Measurements from ENCODE around the gene ZNF705A.
"Not testable (repeated sequence)": the region's sequence is repeated elsewhere in the genome, so short reads cannot be mapped to it uniquely, and the experiment has no call there.

ZNF705A gene

DNA sequence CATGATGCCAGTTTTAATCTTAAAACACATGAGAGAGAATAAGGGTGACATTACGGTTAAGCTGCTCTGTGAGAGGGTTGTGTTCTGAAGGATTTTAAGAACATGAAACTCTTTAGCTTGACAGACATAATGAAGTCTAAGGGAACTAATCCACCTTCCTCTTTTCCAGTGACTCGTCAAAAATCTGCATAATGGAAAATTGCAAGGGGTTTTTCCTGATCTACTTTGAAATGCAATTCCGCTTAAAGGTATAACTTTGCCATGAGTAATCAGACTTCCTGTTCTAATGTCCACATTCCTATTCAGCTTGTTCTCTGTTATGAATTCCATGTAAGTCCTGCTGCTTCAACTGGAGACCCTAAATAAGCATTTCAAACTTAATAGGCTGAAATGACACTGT is at the start of gene ZNF705A:
Gene ZNF705A (plus strand): TSS at position 171 of the 400 bp plus-strand sequence. CDS start 15,611 bp downstream, outside the sequence.
- DNase-seq: peak; percentile 61

DNA sequence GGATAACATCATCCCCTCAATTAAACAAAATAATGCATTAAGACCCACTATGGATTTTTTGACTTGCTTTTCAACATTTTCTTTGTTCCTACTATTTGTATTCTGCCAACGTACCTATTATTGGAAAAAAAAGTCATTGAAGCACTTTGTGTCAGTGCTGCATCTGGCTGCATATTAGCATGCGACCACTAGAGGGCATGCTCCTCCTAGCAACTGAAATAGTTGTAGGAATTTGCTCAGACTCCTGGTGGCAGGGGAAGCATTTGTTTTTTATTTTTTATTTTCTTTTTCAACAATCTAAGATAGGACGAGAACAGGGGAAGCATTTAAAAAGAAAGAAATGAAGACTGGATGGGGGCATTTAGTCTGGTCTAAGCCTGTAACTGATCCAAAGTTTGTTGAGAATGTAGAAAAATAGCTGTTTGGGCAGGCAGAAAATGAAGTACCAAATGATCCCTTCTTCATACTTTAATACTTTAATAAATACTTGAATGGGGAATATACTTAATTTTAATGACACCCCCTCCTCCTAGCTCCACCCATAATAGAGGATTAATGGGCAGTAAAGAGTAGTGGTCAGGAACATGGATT is 47.9 kb upstream of the ZNF705A start:
- peak; percentile 37 for DNase-seq

DNA sequence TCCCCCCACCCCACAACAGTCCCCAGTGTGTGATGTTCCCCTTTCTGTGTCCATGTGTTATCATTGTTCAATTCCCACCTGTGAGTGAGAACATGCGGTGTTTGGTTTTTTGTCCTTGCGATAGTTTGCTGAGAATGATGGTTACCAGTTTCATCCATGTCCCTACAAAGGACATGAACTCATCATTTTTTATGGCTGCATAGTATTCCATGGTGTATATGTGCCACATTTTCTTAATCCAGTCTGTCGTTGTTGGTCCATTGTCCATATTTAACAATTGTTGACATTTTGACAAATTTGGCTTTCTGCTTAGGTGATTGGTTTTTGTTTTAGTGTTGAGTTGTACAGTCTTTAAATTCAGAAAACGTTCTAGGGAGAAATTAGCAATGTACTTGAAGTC is 43.7 kb upstream of the ZNF705A start:
- DNase-seq: not testable (repeated sequence)

DNA sequence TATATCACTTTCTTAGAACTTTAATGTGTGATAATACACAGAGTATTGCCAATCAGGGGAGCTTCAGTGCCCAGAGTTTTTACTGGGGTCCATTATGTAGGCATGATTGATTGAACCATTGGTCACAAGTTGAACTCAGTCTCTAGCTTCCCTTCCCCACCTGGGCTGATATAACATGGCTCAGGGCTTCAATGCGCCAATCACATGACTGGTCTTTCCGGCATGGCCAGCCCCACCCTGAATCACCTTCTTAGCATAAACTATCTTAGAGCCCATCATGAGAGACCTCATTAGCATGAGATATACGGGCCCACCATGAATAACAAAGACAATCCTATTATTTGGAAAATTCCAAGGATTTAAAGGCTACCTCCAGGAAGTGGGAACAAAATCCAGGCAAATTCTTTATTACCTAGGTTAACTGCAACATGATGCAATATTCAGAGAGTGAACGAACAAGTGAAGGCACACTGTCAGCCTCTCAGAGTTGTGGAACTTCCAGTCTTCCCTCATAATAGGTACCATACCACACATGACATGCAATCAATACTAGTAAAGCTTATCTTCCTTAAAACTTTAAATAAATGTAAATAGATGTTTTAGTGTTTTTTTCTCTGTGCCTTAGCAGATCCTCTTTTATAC is 36.6 kb upstream of the ZNF705A start:
- no peak for DNase-seq

DNA sequence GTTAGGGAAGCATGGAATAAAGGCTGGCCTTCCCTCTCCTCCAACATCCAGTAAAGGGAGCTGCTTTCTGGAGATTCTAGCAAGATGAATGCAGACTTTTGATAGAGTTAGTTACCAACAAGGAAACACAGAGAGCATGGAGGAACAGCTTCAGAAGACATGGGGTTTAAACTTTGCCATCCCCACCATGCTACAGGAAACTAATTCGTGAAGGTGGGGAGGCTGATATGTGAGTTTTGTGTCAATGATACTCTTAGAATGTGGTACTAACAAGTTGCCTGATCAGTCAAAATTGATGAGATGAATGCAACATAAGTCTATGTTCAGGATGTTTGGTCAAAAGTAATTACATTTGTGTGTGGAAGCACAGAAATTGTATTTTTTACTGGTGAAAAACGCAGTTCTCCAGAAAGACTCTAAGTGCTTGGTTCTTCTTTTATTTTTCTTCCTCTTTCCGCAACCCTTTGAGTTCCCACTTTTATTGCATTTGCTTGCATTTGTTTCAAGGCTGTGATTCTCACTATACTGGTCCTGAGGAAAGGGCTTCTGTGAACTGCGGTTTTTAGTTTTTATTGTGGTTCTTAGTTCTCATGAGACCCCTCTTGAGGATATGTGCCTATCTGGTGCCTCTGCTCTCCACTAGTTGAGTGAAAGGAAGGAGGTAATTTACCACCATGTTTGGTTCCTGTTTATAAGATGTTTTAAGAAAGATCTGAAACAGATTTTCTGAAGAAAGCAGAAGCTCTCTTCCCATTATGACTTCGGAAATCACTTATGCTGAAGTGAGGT is 33.5 kb upstream of the ZNF705A start, which contains the start of gene CLEC4A:
Gene CLEC4A (plus strand): TSS at position 494 of the 789 bp plus-strand sequence. CDS start 262 bp downstream, at position 756.
- no peak for DNase-seq

DNA sequence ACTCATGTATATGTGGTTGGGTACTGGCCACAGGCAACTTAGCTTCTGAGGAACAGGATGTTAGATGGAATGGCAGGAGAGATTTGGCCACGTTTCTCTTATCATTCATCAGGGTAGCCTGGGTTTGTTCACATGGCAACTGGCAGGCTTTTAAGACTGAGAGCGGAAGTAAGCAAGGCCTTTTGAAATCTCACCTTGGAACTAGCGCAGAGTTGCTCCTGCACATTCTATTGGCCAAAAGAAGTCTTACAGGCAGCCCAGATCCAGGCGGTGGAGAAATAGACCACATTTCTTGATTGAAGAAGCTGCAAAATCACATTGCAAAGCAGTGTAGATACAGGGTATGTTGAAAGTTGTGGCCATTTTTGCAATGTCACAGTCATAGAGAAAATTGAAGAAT is 29.7 kb upstream of the ZNF705A start:
- no peak for DNase-seq

DNA sequence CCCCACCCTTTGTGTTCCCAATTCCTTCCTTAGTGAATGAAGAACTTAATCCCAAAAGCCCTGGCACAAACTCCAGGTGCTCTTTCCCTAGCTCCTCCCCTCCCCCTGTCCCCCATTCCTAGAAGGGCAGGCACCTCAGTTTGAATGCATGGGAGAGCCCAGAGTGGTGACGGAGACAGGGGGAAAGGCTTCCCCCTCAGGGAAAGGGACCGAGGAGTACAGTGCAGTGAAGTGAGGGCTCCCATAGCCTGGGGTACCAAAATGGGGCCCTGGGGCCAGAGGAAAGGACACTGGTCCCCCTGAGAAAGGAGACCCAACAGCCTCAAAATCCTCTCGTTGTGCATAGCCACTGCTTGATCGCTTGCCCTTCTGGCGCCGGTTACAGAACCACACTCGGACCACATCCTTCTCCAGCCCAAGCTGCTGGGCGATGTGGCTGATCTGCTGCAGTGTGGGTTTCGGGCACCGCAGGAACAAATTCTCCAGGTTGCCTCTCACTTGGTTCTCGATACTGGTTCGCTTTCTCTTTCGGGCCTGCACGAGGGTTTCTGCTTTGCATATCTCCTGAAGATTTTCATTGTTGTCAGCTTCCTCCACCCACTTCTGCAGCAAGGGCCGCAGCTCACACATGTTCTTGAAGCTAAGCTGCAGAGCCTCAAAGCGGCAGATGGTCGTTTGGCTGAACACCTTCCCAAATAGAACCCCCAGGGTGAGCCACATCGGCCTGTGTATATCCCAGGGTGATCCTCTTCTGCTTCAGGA is 23.0 kb upstream of the ZNF705A start:
- not testable (repeated sequence) for DNase-seq

DNA sequence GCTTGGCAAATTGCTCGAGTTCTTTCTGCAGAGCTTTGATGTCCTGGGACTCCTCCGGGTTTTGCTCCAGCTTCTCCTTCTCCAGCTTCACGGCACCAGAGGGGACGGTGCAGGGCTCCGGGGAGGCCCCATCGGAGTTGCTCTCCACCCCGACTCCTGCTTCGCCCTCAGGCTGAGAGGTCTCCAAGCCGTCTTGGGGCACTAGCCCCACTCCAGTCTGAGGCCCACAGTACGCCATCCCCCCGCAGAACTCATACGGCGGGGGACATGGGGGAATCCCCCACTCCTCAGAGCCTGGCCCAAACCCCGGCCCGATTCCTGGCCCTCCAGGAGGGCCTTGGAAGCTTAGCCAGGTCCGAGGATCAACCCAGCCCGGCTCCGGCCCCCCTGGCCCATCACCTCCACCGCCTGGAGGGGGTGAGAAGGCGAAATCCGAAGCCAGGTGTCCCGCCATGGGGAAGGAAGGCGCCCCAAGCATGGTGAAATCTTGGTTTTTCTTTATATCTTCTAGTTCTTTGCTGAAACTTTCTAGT is 22.4 kb upstream of the ZNF705A start:
- not testable (repeated sequence) for DNase-seq

DNA sequence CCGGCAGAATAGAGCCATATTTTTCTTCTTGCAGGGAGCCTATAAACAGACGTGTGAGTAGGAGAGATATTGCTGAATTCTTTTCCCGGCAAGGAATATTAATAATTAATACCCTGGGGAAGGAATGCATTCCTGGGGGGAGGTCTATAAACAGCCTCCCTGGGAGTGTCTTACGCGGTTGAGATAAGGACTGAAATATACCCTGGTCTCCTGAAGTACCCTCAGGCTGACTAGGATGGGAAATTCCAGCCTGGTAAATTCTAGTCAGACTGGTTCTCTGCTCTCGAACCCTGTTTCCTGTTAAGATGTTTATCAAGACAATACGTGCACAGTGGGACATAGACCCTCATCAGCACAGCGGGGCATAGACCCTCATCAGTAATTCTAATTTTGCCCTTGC is 15.2 kb upstream of the ZNF705A start:
- DNase-seq: not testable (repeated sequence)

DNA sequence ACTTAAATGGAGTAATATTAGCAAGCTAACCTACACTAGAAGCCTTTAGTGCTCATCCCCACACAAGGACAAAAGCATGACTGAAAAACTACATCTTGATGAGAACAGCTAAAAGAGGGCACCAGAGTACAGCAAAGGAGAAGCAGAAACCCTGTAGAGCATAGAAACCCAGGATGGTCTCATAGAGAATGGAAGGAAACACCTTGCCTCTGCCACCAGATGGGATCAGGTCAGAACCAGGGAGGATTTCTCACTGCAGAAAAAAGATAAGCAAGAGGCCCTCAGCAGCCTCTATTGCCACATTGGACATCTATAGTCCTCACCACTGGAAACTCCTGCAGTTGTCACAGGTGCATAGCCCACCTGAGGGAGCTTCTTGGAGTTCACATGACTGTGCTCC is 13.6 kb upstream of the ZNF705A start:
- DNase-seq: no peak

DNA sequence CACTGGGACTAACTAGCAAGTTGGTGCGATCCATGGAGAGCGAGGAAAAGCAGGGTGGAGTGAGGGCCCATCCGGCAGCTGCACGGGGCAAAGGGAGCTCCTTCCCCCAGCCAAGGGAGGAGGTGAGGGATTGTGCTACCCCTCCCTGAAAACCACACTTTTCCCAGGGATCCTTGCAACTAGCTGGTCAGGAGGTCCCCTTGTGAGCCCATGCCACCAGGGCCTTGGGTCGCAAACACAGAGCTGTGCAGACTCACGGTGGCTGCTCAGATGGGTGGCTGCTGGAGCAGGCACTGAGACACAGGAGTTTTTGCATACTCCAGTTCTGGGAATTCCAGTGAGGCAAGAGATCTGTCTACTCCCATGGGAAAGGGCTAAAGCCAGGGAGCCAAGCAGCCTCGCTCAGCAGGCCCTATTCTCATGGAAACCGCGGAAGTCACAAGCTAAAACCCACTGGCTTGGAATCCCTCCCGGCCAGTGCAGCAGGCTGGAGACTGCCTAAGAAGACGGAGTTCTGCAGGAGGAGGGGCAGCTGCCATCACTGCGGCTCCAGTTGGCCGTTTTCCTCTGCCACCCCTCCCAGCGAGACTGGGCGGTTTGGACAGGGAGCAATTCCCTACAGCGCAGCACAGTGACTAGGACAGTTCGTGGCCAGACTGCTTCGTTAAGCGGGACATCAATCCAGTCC is 10.9 kb upstream of the ZNF705A start:
- no peak for DNase-seq

DNA sequence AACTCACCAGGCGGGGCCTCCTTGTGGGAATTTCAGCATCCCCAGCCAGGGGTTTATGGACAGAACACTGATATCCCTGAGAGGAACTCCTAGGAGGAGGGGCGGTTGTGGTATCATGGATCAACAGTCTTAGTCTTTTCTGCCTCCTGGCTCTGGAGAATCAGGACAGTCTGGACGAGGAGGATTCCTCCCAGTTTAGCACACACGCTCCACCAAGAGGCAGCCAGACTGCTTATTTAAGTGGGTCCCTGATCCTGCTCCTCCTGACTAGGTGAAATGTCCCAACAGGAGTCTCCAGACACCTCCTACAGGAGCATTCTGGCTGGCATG is 10.4 kb upstream of the ZNF705A start:
- no peak for DNase-seq

DNA sequence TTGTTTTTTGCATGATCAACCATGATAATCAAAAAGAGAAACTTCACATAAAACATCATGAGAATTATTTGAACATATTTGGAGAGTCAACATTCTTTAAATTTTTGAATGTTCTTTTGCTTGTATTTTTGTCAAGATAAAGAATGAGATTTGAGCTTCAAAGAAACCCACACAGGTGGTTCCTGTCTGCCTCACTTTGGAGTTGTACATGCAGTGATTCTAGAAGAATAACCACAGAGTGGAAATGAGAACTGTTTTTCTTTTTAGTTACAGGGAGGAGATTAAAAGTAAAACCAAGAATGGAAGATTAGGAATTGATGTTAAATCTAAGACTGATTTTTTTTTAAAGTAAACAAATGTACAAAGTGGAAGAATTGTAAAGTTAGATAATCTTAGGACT is 2.3 kb upstream of the ZNF705A start:
- DNase-seq: no peak

DNA sequence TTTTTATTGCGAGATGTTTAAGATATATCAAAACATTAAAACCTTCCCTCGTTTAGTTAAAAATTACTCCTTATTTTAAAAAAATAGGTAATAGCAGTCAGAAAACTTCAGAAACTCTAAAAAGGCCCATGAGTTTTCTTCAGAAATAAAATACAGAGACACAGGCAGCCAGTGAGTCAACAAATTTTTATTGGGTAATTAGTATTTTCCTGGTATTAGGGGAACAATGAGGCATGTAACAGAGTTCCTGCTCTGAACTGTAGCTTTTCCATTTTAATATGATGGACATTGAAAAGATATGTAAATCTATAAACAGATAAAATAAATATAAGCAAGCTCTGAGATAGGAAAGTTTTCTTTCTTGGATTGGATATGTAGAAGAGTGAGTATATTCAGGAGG is 399 bp upstream of the ZNF705A start:
- DNase-seq: no peak

DNA sequence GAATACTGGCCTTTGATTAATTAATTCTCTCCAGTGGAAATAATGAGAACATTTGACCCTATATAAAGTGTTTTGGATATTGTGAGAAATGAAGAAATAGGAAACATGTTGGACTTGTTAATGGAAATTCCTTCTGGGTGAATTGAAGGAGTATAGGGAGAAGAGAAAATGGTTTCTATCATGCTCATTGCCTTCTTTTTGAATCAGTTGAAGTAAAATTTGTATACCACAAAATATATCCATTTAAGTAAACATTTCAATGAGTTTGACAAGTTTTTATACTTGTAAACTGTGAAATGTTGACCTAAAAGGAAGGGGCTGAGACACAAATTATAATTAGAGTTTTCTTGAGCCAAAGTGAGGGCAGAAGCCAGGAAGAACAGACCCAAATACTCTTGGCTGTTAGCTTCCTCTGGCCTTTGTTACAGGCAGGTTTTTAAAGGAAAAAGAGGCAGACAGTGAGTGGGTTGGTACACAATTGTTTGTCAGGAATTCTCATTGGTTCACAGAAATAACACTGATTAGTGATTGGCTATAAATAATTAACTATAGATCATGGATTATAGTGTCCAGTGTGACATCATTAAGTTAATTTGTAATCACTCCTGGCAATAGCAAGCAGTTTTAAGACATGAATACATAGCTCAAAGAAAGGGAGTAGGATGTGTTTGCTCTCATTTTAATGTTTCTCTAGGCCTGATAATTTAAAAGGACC is 826 bp downstream of the ZNF705A start:
- no peak for DNase-seq

DNA sequence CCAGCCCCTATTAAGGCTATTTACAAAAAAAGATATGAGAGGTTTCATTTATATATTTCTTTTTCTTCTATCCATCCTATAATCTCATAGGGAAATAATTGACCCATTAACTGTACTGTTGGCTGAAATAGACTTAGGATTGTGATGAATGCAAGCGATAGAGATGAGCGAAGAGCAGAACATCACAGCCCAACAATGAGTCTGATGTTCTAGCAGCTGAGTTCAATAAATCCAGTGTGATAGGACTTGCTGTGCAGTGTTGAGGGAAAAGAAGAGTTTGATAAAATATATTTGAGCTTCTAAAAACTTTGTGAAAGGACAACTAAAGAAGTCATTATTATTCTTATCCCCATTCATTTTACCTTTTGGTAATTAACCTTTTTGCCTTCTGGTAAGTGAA is 16.1 kb downstream of the ZNF705A start:
- not testable (repeated sequence) for DNase-seq

DNA sequence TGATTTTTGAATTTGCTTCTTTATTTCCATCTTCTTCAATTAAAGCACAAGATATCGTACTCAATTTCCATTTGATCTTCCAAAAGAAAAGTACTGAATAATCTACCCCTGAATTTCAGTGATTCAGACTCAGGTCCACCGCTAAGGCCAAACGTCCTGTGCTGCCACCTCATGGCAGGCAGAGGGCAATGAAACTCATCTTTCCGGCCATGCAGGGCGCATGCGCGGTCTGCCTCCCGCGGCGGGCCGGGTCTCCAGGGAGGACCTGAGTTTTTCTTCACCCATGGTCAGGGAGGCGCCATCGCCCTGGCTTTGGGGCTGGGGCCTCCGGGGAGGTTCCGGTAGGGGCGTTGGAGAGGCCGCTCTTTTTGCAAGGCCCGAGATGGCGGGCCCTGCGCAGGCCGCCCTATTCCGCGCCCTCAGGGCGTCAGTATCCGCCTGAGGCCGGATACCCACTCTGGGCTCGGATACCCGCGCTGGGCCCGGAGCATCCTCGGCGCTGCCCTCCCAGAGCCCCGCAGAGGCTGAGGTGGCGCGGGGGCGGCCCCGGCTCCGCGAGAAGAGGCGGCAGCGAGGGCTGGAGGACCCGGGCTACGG is 23.3 kb downstream of the ZNF705A start:
- peak; percentile 8 for DNase-seq

DNA sequence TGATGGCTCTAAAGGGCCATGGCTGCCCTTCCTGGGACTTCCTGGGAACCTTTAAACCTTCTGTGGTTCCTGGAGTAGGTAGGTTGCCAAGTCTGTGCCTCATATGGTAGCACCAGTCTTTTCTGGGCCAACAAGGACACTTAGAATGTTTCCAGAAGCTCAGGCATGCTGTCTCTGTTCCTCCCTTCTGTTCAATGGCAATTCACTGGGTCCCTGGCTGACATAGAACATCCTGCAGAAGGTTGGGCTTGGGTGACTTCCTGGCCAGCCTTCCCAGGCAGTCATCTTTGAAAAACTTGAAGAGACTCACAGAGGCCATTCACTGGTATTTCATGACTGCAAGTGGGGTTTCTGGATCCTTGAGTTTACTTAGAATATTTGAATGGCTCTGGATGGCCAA is 24.5 kb downstream of the ZNF705A start:
- DNase-seq: not testable (repeated sequence)

DNA sequence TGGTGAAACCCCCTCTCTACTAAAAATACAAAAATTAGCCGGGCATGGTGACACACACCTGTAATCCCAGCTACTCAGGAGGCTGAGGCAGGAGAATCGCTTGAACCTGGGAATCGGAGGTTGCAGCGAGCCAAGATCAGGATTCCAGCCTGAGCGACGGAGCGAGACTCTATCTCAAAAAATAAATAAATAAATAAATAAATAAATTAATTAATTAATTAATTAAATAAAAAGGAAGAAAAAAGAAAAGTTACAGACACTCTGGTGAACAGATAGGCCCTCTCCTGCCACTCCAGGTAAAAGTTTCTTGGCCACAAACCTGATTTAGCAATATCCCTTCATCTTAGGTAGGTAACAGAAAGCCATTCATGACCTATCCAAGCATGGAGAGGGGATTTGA is 26.1 kb downstream of the ZNF705A start:
- not testable (repeated sequence) for DNase-seq

DNA sequence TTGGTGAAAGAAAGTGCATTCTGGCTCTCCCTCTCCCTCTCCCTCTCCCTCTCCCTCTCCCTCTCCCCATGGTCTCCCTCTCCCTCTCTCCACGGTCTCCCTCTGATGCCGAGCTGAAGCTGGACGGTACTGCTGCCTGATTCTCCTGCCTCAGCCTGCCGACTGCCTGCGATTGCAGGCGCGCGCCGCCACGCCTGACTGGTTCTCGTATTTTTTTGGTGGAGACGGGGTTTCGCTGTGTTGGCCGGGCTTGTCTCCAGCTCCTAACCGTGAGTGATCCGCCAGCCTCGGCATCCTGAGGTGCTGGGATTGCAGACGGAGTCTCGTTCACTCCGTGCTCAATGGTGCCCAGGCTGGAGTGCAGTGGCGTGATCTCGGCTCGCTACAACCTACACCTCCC is 26.5 kb downstream of the ZNF705A start:
- DNase-seq: not testable (repeated sequence)

DNA sequence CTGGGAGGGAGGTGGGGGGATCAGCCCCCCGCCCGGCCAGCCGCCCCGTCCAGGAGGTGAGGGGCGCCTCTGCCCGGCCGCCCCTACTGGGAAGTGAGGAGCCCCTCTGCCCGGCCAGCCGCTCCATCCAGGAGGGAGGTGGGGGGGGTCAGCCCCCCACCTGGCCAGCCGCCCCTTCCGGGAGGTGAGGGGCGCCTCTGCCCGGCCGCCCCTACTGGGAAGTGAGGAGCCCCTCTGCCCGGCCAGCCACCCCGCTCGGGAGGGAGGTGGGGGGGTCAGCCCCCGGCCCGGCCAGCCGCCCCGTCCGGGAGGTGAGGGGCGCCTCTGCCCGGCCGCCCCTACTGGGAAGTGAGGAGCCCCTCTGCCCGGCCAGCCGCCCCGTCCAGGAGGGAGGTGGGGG is 27.4 kb downstream of the ZNF705A start:
- not testable (repeated sequence) for DNase-seq

Measured in NCI-H226 (cell line).